EH (cell line): ENCODE measurements around the gene ADO.
A peak's percentile ranks its signal among the peaks of the same experiment; 100 is the strongest.
"Not testable (repeated sequence)": the region's sequence is repeated elsewhere in the genome, so short reads cannot be mapped to it uniquely, and the experiment has no call there.

Experiments used
- DNase-seq: peaks from one replicate; pipeline ENCODE4 v3.0.0-alpha.2; 2015; ENCODE audit warnings: low read depth

Gene ADO

DNA sequence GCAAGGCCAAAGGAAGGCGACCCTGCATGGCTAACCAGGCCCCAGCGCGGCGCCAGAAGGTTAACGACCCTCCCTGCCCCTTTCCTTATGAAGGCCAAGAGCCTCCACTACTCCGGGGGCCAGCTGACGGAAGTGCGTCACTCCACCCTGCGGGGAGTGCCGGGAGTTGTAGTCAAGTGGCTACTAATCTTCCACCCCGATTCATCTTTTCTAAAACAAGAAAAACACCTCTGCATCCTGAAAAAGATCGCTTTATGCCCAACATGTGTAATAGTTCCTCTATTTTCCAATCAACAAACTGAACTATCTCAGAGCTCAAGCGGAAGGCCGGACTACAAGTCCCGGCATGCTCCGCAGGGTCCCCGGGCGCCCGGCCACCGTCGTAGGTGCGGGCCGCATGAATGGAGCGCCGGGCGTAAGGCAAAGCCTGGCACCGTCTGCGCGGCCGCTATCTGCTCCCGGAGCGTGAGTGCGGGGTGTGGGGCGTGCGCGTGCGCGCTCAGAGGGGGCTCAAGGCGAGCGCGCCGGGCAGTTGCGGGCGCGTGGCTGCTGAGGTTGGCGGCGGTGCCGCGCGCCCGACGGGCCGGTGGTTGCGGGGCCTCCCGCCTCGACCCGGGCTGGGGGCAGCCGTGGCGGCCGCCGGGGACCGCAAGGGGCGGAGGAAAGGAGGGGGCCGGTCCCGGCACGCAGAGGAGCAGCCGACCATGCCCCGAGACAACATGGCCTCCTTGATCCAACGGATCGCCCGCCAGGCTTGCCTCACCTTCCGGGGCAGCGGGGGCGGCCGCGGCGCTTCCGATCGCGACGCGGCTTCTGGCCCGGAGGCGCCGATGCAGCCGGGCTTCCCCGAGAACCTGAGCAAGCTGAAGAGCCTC is at the start of gene ADO:
Gene ADO, plus strand, starts transcription at position 365 of the 875 bp plus-strand sequence. Its CDS starts 340 bp downstream, at position 705.
- peak; percentile 81 for DNase-seq

DNA sequence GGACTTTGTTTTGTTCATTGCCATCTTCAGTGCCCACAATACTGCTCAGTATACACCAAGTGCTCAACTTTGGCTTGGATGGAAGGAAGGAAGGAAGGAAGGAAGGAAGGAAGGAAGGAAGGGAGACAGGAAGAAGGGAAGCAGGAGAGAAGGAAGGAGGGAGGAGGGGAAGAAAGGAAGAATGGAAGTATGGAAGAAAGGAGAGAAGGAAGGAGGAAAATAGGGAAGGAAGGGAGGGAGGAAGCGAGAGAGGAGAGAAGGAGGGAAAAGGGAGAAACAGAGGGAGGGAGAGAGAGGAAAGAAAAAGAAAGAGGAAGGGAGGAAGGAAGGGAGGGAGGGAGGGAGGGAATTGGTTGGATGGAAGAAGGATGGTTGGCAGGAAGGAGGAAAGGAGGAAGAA is 49.6 kb upstream of the ADO start:
- no peak for DNase-seq

DNA sequence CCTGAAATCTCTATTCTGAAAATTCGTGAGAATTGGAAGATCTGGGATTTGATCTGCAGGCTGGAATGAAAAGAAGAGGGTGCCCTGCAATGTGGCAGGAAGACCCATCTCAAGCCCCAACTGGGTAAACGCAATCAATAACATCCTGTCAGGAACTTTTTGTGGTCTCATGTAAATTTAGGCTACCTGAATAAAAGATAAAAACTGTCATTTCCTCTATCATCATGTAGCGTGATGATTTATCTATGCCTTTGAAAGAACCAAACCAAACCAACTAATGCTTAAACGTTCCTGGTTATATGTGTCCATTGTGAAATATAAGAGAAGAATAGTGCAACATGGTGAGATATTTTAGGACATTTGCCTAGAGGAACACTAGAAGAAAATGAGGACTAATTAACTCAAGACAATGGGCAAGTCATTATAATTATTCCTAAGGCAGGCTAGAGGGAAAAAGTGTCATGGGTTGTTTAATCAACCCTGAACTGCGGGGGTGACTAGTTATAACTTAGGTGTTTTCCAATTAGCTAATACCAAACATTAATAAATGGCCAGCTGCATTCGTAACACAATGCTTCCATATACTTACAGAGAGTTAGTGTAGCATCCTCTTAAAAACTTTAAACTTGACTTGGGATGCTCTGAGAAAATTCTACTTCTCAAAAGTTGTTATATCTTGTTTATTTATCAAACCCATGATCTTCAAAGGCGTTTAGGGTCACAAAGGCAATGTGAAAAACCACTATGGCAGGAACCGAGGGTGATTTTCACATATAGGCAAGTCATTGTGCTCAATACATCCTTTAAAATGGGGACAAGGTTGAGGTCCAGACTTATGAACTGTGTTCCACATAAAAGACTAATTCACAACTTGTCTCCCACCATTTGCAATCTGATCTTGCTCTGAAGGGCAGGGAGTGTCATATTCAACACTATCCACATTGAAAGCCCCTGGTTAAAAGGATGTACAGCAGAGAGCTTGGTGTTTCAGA is 48.6 kb upstream of the ADO start:
- no peak for DNase-seq

DNA sequence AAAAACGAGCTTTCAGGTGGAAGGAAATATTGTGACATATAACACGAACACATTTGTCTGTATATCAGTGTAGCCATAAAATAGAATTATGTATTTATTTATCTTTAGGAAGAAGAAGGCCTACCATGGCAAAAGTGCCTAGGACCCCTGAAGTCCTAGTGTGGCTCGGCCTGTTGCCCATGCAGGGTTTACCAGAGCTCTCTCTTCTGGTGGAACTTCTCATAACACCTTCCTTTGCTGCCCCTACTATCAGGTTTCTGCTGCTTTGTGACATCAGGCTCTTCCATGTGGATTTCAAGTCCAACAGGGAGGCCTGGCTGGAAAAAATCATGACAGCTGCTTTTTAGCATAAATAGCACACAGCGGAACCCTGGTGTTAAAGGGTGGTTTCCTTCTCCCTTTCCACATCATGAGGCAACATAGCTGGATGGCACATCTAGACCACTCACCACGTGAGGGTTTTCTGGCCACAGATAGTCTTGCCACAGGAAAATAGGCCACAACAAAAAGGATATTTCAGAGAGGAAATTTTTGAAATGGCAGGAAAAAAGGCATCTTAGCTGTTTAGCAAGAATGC is 44.8 kb upstream of the ADO start:
- DNase-seq: no peak

DNA sequence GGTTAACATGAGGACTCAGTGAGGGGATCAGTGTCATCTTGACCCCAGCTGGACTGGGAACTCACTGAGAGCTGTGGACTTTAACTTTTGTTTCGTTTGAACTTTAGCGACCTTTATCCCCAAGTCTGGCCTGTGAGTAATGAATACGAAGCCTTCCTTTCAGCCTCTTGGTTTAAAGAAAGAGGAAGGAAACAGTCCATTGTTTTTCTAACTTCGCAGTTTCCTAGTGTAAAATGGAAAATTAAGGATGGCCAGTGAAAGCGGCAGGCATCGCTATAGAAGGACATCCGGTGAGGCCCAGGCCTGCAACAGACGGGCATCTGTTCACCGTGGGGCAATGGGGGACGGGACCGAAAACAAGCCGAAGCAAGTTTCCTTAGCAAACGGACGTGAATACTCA is 44.1 kb upstream of the ADO start:
- DNase-seq: no peak

DNA sequence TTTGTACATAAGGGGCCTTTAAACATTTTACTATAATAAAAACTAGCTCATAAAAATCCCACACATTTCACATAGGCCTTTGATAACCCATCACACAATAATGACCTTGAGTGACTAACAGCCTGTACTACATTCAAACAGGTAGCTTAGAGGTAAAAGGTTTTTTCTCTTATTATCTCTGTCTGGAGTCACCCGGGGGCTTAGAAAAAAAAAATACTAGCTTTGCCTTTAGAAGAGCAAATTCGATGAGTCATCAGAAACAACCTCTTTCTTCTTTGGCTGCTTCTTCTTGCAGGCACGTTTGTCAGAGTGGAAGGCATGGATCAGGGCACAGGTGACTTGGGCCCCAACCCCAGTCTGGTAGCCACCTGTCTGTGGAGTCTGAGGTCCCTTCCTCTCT is 43.4 kb upstream of the ADO start:
- DNase-seq: no peak

DNA sequence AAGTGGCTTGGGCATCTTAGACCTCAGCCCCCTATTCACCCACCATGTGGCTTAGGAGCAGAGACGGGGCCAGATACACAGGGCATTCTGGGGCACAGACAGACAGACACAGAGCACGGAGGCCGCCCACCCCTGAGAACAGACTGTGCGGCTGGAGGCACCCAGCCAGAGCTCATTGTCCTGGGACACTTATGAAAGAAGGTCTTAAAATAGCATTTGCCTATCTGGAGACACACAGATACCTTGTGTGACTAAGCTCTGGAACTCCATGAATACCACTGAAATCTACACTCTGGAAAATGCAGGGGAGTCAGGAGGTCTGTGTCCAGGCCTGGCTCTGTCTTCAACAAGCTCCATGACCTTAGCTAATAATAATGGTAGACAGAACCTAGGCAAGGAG is 41.4 kb upstream of the ADO start:
- no peak for DNase-seq

DNA sequence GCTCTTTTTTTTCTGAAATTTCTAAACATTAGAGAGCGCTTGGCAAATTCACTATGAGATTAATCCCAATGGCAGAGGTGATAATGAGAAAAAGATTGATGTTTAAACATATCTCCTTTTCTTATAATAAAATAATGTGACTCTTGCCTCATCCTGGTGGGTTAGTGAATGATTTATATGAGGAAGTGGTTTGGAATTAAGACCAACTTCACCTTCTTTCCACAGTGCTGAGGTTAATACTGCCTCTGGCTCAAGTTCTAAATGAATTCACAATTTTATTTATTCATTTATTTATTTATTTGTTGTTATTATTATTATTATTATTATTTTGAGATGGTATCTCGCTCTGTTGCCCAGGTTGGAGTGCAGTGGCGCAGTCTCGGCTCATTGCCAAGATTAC is 40.5 kb upstream of the ADO start:
- DNase-seq: no peak

DNA sequence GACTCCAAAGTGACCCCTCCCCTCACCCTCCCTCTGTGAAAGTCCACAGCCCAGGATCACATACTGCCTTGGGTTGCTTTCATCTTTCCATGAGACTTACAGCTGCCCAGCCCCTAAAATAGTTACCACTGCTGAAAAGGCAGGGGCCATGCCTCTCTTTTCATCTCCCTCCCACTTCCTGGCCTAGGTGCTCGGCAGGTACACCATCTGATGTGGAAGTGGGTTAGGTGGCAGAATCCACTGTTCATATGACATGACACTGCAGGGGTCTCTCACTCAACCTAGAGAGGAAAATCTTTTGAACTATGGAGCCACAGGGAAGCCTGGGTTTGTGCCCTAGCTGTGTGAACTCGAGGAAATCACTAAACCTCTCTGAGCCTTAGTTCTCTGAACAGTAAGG is 38.8 kb upstream of the ADO start:
- no peak for DNase-seq

DNA sequence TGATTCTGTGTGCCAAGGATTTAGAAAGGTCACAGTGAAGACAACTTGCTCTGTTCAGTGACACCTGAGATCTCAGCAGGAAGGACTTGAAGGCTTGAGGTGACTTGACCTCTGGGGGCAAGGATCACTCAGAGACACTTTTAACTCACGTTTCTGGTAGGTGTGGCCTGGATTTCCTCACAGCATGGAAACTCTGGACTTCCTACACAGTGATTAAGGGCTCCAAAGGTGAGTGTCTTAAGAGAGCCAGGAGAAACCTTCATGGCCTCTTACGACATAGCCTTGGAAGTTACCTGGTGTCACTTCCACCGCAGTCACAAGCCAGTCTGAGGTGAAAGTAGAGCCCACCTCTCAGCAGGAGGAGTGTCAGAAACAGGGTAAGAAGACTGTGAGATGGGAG is 38.1 kb upstream of the ADO start:
- no peak for DNase-seq

DNA sequence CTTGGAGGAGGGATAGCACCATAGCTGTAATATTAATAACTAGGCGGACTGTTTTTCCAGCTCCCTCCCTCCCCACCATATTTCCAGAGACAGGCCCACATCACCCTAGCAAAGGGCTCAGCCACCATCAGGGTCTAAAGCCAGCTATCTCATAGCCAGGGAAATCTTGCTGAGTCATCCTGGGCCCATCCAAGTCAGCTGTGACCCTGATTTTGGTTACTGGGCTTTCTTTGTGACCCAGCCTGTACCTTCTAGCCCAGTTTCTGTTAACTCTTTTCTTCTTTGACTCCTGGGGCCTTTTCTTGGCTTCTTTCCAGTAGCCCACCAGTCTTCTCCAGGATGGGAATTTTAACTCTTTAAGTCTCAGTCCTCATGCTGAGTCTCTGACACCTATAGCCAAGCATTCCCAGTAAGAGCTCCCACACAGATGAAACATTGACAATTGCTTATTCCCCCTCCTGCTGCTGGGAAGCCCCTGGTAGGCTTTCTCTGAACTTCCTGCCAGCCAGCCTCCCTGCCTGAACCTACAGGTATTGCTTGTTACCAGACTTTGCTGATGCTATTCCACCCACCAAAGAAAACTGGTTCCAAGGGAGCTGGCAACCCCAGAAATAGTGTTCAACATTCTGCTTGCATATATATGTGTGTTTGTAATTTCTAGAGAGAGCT is 34.8 kb upstream of the ADO start:
- DNase-seq: peak; percentile 32

DNA sequence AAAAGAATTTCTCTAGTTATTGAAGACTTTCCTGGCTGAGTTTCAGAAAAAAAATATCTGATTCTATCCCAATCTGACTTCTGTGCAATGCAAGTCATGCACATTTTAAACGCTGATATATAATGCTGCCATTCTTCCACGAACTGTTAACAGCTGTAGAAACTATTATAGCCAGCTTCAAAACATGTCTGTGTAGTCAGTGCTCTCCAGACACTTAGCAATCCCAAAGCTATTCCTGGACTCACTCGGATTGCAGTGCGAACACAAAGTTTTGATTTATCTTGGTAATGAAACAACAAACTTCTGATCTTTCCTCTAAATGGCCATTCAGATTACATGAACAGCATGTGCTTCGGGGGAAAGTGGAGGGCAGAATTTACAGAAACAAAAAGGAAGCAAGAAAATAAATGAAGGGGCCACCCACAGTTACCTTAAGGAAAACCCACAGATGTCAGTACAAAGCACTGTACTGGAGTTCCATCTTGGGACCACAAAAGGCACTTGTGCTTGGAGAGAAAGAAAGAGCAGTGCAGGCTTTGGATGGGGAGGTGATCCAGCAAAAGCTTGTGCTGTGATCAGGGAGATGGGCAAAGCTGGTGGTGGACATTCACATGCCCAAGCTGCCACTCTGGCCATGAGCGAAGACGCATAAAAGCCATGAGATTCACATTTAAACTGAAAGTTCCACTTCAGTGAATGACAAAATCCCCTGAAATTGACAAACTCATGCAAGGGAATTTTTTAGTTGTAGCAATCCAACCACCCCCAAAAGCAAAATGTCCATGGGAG is 32.1 kb upstream of the ADO start:
- peak; percentile 8 for DNase-seq

DNA sequence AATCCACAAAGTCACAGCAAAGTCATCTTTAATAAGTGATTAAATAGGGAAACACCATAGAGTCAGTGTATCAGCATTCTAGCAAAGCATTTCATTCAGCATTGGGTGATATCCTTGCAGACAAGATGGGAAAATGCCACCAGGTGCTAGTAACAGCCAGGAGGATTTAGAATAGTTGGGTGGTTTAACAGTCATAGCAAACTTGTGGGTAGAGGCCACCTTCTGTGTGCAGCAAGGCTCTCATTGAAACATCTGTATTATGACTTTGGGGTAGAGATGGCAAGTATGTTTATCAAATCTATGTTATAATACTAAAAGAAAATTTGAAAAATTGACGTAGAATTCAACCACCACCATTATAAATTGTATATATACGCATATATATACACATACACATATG is 26.4 kb upstream of the ADO start:
- DNase-seq: no peak

DNA sequence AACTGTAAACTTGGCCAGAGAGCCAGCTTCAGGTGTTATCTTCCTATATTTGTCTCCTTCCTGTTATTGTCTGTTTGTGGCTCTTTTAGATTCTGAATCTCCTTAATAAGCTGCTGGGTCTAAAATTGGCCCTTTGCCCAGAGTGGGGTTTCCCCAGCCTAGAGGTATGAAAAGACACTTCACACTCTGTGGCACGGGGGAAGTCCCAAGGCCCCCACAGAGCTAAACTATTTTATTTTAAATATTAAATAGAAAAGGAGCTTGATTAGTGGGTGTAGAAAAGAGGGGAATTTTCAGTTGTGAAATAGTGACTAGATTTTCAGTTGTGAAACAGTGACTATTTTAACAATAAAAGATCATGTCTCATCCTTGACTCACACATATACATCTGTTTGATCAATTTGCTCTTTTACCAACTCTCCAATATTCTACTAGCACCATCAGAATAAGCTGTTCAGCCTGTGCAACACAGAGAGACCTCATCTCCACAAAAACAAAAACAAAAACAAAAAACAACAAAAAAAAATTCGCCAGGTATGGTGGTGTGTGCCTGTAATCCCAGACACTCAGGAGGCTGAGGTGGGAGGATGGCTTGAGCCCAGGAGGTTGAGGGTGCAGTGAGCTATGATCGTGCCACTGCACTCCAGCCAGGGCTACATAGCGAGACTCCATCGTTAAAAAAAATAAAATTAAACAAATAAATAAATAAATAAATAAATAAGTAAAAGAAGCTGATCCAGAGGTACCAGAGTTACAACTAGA is 24.9 kb upstream of the ADO start:
- peak; percentile 5 for DNase-seq

DNA sequence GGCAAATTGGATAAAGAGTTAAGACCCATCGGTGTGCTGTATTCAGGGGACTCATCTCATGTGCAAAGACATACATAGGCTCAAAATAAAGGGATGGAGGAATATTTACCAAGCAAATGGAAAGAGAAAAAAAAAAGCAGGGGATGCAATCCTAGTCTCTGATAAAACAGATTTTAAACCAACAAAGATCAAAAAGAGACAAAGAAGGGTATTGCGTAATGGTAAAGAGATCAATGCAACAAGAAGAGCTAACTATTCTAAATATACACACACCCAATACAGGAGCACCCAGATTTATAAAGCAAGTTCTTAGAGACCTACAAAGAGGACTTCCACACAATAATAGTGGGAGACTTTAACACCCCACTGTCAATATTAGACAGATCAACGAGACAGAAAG is 20.0 kb upstream of the ADO start:
- not testable (repeated sequence) for DNase-seq

DNA sequence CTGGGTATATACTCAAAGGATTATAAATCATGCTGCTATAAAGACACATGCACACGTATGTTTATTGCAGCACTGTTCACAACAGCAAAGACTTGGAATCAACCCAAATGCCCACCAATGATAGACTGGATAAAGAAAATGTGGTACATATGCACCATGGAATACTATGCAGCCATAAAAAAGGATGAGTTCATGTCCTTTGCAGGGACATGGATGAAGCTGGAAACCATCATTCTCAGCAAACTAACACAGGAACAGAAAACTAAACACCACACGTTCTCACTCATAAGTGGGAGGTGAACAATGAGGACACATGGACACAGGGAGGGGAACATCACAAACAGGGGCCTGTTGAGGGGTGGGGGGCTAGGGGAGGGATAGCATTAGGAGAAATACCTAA is 16.2 kb upstream of the ADO start:
- DNase-seq: not testable (repeated sequence)

DNA sequence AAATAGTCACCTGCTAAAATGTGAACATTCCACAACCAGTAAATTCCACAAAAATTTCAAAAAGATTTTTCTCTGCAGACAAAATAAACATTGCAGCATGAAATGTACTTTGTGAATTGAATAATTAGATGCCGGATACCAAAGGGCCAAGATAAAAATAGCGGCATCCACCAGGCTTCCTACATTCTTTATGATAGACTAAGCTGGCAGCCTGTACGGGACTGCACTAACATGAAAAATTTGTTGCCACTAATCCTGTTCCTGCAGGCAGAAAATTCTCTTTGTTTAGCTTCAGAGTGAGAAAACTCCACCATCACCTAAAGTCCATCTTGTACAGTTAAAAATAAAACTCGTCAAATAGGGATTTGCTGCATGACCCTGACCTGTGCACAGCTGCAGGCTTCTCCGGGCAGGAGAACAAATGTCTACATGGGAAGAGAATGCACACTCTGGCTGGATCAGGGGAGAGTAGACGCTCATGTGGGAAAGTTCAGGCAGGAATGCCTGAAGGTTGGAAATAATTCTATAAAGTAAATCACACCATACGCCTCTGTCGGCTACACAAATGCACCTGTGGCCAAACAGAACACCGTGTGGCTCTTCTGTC is 15.6 kb upstream of the ADO start:
- peak; percentile 79 for DNase-seq

DNA sequence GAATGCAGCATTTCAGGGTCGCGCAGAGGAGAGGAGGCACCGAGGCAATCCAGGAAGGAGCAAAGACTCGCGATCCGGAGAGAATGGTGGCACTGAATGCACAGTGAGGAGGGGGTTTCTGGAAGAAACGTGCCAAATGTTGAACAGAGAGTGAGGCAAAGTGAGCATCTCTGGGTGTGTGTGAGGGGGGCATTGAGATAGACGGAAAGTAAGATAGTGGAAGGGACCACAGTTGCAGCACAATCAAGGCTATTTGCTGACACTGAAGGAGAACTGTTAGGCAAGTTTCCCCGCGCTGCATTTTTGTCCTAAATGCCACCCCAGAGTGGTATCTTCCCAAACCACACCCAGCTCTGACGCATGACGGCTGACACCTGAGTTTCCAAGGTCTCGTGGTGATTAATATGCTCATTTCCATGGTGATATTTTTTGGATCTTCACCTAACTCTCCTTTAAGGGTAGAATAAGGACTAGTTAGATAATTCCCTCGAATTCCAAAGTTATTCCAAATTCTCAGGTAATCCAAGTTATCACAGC is 14.4 kb upstream of the ADO start:
- no peak for DNase-seq

DNA sequence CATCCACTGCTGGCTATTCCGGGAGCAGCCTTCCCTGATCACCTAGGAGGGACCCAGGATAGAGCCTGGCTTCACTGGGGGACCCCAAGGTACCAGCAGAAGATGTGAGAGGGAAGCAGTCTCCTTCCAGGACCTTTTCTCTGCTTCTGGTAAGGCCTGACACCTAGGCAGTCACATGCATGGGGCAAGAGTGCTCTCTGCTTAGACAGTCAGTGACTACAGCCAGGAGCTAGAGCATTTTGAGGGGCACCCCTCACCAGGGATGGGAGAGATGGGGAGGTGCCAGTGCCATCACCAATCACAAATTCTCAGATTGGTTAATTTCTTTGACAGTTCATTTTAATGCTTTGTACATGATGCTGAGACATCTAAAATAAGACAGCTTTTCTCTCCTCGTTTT is 13.9 kb upstream of the ADO start:
- DNase-seq: no peak

DNA sequence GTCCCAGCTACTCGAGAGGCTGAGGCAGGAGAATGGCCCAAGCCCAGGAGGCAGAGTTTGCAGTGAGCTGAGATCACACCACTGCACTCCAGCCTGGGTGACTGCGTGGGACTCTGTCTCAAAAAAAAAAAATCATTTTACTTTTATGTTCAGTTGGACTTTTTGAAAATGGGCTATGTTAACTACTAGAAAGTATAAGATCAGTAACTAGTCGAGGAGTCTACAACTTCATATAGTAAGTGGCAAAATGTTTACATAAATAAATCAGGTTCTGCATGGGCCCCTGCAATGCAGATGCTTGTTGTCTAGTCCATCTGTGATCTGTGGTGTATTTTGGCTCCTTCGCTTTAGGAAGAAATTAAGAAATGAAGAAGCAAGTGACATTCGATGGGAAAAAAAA is 12.3 kb upstream of the ADO start:
- DNase-seq: no peak
